Lung (tissue), 12 donors: ENCODE measurements around the gene TMEM125. TPM values are rescaled to one million over a fixed set of nuclear protein-coding genes. Genes with fewer than 3 reads are reported as not detected.

Experiments used
- ATAC-seq: fragments of 200-7000 bp; cut with Tn5 transposase; one replicate; pipeline ENCODE4 v1.9.1; 2020; ENCODE audit warnings: moderate number of reproducible peaks; ENCODE audit not compliant: insufficient read depth, low FRiP score
- DNase-seq, 3 donors: peaks; one replicate each; pipeline ENCODE4 v3.0.0-alpha.2; 2013 to 2017
- H3K27ac ChIP-seq, 2 donors: one replicate each; pipeline ENCODE4 v1.5.1; 2013; ENCODE audit warnings: mild to moderate bottlenecking in 2 of 2, moderate library complexity in 2 of 2, control low read depth in 1 of 2, inconsistent platforms in 1 of 2, low read depth in 1 of 2, low read length in 1 of 2
- H3K27me3 ChIP-seq, 3 donors: one replicate each; pipeline ENCODE4 v1.5.1; 2013; ENCODE audit warnings: low read length in 2 of 3; ENCODE audit not compliant: control insufficient read depth in 3 of 3, insufficient read depth in 3 of 3
- H3K36me3 ChIP-seq, 4 donors: one replicate each; pipeline ENCODE4 v1.5.1; 2013; ENCODE audit warnings: low read length in 4 of 4, mild to moderate bottlenecking in 1 of 4, moderate library complexity in 1 of 4; ENCODE audit not compliant: control insufficient read depth in 4 of 4, insufficient read depth in 4 of 4
- H3K4me1 ChIP-seq, 5 donors: one replicate each; pipeline ENCODE4 v1.5.1; 2013; ENCODE audit warnings: low read length in 5 of 5, mild to moderate bottlenecking in 2 of 5, moderate library complexity in 1 of 5; ENCODE audit not compliant: control insufficient read depth in 5 of 5, insufficient read depth in 5 of 5
- H3K4me3 ChIP-seq: one replicate; pipeline ENCODE4 v1.5.1; 2013; ENCODE audit warnings: mild to moderate bottlenecking, control low read depth, moderate library complexity
- H3K9ac ChIP-seq, 2 donors: one replicate each; pipeline ENCODE4 v1.5.1; 2013; ENCODE audit warnings: low read length in 2 of 2, control low read depth in 1 of 2; ENCODE audit not compliant: insufficient read depth in 1 of 2
- H3K9me3 ChIP-seq, 4 donors: one replicate each; pipeline ENCODE4 v1.5.1; 2013; ENCODE audit warnings: low read length in 3 of 4, mild to moderate bottlenecking in 1 of 4, moderate library complexity in 1 of 4; ENCODE audit not compliant: control insufficient read depth in 4 of 4, insufficient read depth in 3 of 4
- WGBS, 2 donors: extraction: QIAGEN DNeasy Blood & Tissue Kit; methylation state at CpG; one replicate each; pipeline ENCODE4 v1.1.7; 2013; 5-methylcytosine and 5-hydroxymethylcytosine counted together
- polyA plus RNA-seq, 2 donors: library from polyadenylated mRNA; stranded (reverse); fragments of 200-250 nt; gene quantifications; one replicate each; pipeline ENCODE4 v1.2.1, GENCODE V29; 2013
- total RNA-seq, 2 donors: library from RNA; depleted of rRNA in 1 of 2; stranded (reverse); fragments of >200 nt in 1 of 2; gene quantifications; one replicate each; pipeline ENCODE4 v1.2.1, GENCODE V29; 2014 to 2021
- TF ChIP-seq, protein P1 (sequence below): IDR thresholded peaks from 2 replicates; pipeline ENCODE4 v1.5.1; 2012; ENCODE audit warnings: mild to moderate bottlenecking; ENCODE audit errors: control extremely low read depth, extremely low read depth
- donor health status: control.
- donor health status: control.
- donor health status: Bipolar disorder and iron deficiency.
- donor health status: healthy.
- donor health status: DM: yes; HTN: yes; CAD: no.

Gene TMEM125
- total and polyA plus RNA-seq, 4 donors = 41.0 to 228 (median 114) TPM

DNA sequence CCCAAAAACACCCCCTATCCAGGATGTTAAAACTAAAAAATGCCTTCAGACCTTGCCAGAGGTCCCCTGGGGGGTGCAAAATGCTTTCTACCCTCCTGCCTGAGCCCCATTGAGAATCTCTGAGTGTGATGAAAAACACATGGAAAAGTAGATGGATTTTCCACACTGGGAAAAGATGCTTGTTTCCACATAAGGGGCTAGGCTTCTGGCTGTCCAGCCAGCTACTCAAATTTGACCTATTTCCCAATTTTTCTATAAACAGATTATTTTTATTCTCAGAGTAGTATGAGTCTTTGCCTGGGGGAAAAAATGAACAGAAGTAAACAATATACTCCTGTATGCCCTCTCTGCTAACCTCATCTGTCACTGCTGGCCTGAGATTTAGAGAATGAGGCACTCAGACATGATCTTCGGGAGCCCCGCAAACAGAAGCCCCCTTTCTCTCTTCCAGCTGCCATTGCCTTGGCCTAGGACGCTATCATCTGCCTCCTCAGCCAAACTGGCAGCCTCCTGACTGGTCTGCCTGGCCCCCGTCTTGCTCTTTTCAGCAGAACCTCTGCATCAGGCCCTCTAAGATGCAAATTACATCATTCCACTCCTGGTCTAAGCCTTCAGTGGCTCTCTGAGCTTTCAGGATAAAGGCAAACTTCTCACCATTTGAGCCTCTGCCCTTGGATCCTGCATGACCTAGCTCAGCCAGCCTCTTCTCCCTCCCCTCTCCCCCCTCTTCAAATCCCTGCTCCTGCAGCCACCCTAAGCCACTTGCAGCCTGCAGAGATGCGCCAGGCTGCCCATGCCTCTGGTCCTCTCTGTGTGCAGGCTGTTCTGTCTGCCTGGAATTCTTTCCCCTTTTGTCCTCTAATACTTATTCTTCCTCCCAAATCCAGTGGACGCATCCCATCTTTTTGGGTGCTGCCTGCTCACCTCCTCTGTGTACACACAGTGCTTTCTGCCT, 39.7 kb upstream of the TMEM125 start:
- TF ChIP-seq, protein P1, sequence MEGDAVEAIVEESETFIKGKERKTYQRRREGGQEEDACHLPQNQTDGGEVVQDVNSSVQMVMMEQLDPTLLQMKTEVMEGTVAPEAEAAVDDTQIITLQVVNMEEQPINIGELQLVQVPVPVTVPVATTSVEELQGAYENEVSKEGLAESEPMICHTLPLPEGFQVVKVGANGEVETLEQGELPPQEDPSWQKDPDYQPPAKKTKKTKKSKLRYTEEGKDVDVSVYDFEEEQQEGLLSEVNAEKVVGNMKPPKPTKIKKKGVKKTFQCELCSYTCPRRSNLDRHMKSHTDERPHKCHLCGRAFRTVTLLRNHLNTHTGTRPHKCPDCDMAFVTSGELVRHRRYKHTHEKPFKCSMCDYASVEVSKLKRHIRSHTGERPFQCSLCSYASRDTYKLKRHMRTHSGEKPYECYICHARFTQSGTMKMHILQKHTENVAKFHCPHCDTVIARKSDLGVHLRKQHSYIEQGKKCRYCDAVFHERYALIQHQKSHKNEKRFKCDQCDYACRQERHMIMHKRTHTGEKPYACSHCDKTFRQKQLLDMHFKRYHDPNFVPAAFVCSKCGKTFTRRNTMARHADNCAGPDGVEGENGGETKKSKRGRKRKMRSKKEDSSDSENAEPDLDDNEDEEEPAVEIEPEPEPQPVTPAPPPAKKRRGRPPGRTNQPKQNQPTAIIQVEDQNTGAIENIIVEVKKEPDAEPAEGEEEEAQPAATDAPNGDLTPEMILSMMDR = no peak

DNA sequence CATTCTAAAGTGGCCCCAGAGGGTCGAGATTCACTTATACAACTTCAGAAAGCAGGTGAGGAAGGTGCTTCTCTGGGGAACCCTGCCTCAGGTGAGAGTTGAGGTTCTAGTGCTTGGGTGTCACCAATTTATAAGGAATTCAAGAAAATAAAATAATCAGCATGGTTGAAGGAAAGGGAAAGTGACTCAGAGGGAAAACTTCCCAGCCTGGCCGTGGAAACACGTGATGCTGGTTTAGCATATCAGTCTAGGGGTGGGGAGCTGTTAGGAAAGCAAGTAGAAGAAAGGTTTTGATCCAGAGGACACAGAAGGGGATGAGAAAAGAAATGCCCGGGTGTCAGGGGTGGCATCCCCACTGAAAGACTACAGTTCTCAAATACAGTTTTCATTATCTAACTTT, 37.7 kb upstream of the TMEM125 start:
- DNase-seq = no peak
- Histone ChIP-seq H3K27ac (no peak overlapping the region), H3K9me3 (no peaks in the 10 kb centered on the region), H3K36me3 (no peaks in the 10 kb centered on the region), H3K9ac (no peak overlapping the region), H3K4me3 (no peak overlapping the region), H3K27me3 (no peaks in the 10 kb centered on the region), H3K4me1 (peaks cover 0 to 19% (median 12%) of the 10 kb centered on the region in 5 donors)
- no peak for ATAC-seq
- 55 to 65% methylated on average over 4 of the region's 4 CpGs for WGBS, 2 donors
- TF ChIP-seq, protein P1 = no peak

More for the DNA sequence above, 39.7 kb upstream of the TMEM125 start:
- H3K9me3 ChIP-seq = no peaks in the 10 kb centered on the region
- ATAC-seq (no peak), DNase-seq (peak in 2 of 3 donors; percentile 35 to 77)
- WGBS, 2 donors = 76 to 89% methylated on average over 6 of the region's 6 CpGs
- H3K27ac ChIP-seq = peak overlapping the region in 1 of 2 donors; percentile 56
- H3K27me3 ChIP-seq = no peaks in the 10 kb centered on the region
- no peaks in the 10 kb centered on the region for H3K36me3 ChIP-seq
- no peak overlapping the region for H3K4me3 ChIP-seq
- H3K4me1 ChIP-seq = peaks cover 0 to 20% (median 12%) of the 10 kb centered on the region in 5 donors
- H3K9ac ChIP-seq = no peak overlapping the region

DNA sequence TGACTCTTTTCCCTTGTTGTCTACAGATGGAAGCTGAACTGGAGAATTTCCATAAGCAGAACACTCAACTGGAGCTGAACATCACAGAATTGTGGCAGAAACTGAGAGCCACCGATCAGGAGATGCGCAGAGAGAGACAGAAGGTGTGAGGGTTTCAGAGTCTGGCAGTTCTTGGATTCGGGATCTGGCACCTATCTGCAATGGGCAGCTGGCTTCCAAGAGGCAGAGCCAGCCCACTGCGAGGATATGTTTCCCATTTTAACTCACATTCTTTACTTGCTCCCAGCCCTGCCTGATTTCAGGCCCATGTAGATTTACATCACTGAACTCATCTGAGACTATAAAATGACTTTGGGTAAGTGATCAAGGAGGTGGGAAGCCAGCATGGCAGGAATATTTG, 37.3 kb upstream of the TMEM125 start:
- ATAC-seq (no peak), DNase-seq (no peak)
- H3K4me1 ChIP-seq = peaks cover 0 to 19% (median 12%) of the 10 kb centered on the region in 5 donors
- no peaks in the 10 kb centered on the region for H3K27me3 ChIP-seq
- H3K36me3 ChIP-seq = no peaks in the 10 kb centered on the region
- H3K4me3 ChIP-seq = no peak overlapping the region
- H3K9me3 ChIP-seq = no peaks in the 10 kb centered on the region
- TF ChIP-seq, protein P1 = no peak
- 88 to 98% methylated on average over 4 of the region's 4 CpGs for WGBS, 2 donors
- no peak overlapping the region for H3K27ac ChIP-seq
- H3K9ac ChIP-seq = no peak overlapping the region
